ENCODE measurements around the gene BCAS3.

- TF ChIP-seq POLR2AphosphoS5 (IDR thresholded peaks at IDR 0.05; ENCODE audit: low read depth, low read length): no peak
- no peak for TF ChIP-seq POLR2A (IDR thresholded peaks at IDR 0.05; ENCODE audit: low read depth, low read length)
- no peak for TF ChIP-seq TAF1 (IDR thresholded peaks at IDR 0.05; ENCODE audit: low read depth, low read length)
- no peak for TF ChIP-seq SPI1 (IDR thresholded peaks at IDR 0.05; ENCODE audit: low read depth, low read length)
- no peak for TF ChIP-seq PAX5 (IDR thresholded peaks at IDR 0.05; ENCODE audit: insufficient read depth, low read length, severe bottlenecking)
- no peak for TF ChIP-seq POU2F2 (IDR thresholded peaks at IDR 0.05; ENCODE audit: low read depth, low read length)
These were observed 3.1 kb downstream of the BCAS3 start for GRCh38 chr17:60680754-60681153.
